Esophagus muscularis mucosa (tissue), 4 donors: ENCODE measurements around the gene TNNT2.

Experiments used
- EP300 ChIP-seq: sonication (generic); formaldehyde crosslinking; IDR thresholded peaks from one replicate; pipeline ENCODE4 v1.6.1; 2017; ENCODE audit warnings: antibody characterized with exemption
- POLR2A ChIP-seq: fragments of 450-650 bp; IDR thresholded peaks from one replicate; pipeline ENCODE4 v1.6.1; 2017; ENCODE audit warnings: antibody characterized with exemption, moderate library complexity, mild to moderate bottlenecking, low read depth
- POLR2AphosphoS5 ChIP-seq, 2 donors: sonication (generic); formaldehyde crosslinking; IDR thresholded peaks; one replicate each; pipeline ENCODE4 v1.6.1; 2017; ENCODE audit warnings: antibody characterized with exemption in 2 of 2
- TF ChIP-seq, protein P1 (sequence below), 3 experiments: fragments of 200-600 bp in 2 of 3; fragments of 450-650 bp in 1 of 3; sonication (generic) in 2 of 3; IDR thresholded peaks; one replicate each; pipeline ENCODE4 v1.5.1; 2017 to 2019; ENCODE audit warnings: antibody characterized with exemption in 3 of 3, mild to moderate bottlenecking in 2 of 3, moderate library complexity in 1 of 3

- no peak for TF ChIP-seq POLR2AphosphoS5 (IDR thresholded peaks at IDR 0.05)
- TF ChIP-seq, protein P1, sequence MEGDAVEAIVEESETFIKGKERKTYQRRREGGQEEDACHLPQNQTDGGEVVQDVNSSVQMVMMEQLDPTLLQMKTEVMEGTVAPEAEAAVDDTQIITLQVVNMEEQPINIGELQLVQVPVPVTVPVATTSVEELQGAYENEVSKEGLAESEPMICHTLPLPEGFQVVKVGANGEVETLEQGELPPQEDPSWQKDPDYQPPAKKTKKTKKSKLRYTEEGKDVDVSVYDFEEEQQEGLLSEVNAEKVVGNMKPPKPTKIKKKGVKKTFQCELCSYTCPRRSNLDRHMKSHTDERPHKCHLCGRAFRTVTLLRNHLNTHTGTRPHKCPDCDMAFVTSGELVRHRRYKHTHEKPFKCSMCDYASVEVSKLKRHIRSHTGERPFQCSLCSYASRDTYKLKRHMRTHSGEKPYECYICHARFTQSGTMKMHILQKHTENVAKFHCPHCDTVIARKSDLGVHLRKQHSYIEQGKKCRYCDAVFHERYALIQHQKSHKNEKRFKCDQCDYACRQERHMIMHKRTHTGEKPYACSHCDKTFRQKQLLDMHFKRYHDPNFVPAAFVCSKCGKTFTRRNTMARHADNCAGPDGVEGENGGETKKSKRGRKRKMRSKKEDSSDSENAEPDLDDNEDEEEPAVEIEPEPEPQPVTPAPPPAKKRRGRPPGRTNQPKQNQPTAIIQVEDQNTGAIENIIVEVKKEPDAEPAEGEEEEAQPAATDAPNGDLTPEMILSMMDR (IDR thresholded peaks at IDR 0.05), result no peak
- no peak for TF ChIP-seq POLR2A
- no peak for TF ChIP-seq EP300
Measured at GRCh38 chr1:201326710-201327109, 50.8 kb downstream of the TNNT2 start.
